GM12873 (cell line): ENCODE data around the gene IGLL5.
A peak's percentile ranks its signal among the peaks of the same experiment; 100 is the strongest.

Experiments
- TF ChIP-seq, protein P1 (sequence below): IDR thresholded peaks from 2 replicates; pipeline ENCODE4 v1.5.1; 2012; ENCODE audit warnings: low read depth, mild to moderate bottlenecking, moderate library complexity, low read length, control low read depth; ENCODE audit not compliant: insufficient read depth; ENCODE audit errors: missing control alignments

The IGLL5 gene

DNA sequence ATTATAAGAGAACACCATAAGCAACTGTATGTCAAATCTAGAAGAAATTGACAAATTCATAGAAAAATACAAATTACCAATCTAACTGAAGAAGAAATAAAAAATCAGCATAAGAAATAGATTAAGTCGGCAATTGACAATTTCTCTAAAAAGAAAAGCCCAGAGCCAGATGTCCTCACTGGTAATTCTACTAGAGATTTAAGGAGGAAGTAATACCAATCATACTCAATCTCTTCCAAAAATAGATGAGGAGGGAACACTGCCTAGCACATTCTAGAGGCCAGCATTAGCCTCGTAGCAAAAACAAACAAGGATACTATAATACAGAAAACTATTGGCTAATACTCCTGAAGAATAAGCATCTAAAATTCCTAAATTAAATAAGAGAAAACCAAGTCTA is 40.4 kb upstream of the IGLL5 start:
- TF ChIP-seq, protein P1, sequence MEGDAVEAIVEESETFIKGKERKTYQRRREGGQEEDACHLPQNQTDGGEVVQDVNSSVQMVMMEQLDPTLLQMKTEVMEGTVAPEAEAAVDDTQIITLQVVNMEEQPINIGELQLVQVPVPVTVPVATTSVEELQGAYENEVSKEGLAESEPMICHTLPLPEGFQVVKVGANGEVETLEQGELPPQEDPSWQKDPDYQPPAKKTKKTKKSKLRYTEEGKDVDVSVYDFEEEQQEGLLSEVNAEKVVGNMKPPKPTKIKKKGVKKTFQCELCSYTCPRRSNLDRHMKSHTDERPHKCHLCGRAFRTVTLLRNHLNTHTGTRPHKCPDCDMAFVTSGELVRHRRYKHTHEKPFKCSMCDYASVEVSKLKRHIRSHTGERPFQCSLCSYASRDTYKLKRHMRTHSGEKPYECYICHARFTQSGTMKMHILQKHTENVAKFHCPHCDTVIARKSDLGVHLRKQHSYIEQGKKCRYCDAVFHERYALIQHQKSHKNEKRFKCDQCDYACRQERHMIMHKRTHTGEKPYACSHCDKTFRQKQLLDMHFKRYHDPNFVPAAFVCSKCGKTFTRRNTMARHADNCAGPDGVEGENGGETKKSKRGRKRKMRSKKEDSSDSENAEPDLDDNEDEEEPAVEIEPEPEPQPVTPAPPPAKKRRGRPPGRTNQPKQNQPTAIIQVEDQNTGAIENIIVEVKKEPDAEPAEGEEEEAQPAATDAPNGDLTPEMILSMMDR: no peak

DNA sequence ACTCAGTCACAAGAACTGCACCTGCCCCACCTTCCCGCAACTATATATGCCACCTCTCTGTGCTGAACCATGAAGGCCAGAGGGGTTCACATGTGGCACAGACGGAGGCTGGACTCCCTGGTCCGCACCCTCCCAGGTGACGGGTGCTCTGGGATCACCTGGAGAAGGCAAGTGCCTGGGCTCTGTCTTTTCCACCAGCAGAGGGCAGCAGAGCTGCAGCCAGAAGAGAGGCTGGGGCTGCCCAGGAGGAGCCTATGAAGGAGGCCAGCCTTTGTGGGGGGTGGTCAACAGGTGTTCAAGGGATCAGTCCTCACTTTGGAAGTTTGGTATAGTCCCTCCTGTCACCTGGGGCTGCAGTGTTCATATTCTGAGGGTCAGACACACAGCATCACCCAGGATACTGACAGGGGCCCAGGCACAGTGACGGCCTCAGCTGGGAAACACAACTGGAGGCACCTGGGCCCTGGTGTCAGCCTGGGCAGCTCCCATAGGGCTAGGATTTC is 39.2 kb upstream of the IGLL5 start:
- TF ChIP-seq, protein P1: peak; percentile 84

DNA sequence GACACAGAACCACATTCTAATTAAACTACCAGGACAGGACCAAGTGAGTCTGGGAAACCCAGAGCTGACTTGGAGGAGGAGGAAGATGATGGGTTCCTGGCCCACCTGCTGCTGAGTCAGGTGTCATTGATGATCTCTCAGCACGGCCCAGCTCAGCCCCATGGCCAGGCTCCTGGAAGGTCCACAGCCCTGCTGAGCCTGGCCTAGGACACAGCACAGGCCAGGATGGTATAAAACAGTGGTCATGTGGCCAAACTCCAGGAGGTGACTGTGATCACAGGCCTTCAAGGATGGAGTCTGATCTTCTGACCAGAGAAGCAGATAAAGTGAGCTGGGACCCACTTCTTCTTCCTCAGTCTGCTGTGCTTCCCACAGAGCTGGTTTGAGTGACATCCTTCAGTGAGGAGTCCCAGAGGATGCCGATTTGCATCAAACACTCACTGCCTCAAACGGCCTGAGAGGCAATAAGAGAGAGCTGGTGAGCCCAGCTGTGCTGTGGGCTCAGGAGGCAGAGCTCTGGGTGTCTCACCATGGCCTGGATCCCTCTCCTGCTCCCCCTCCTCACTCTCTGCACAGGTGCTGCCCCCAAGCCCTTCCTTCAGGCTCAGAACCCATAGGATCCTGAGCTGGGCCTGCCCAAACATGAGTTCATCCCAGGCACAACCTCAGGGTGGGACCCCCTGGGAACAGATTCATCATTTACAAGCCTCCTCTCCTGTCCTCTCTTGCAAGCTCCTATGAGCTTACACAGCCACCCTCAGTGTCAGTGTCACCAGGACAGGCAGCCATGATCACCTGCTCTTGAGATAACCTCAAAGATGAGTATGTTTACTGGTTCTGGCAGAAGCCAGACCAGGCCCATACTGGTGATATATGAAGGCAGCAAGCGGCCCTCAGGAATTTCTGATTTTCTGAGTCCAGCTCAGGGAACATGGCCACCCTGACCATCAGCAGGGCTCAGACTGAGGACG is 37.7 kb upstream of the IGLL5 start:
- TF ChIP-seq, protein P1: no peak

DNA sequence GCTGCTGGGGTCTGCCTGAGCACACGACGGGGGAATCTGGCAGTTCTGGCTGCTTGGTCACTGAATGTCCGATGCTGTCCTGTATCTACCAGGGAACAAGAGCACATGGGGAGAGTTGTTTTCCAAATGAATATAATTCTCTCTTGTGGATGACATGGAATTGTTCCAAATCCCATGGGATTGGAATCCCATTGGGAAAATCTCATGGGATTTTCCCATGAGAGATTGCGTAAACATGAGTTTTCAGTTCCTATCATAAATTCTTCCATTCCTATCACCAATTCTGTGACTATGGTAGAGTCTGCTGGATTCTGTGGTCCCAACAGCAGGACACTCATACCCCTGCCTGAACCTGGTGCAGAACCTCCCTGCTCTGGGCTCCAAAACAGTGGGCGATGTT is 35.6 kb upstream of the IGLL5 start:
- TF ChIP-seq, protein P1: no peak

DNA sequence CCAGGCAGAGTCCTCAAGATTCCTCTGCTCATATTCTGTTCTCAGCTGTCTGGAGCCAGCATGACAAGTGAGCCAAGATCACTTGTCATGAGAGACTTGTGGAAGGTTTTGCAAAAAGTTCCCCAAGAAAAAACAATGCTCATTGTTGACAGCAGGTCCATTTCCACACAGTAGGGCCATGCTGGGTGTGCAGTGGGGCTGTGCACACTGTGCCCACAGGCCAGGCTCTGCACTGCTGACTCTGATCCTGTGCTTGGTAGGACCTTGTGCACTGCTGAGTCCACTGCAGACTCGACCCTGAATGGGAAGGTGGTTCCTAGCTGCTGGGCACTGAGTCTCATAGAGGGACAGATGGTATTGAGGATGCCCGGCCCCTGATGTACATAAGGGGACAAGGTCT is 33.9 kb upstream of the IGLL5 start:
- TF ChIP-seq, protein P1: no peak

DNA sequence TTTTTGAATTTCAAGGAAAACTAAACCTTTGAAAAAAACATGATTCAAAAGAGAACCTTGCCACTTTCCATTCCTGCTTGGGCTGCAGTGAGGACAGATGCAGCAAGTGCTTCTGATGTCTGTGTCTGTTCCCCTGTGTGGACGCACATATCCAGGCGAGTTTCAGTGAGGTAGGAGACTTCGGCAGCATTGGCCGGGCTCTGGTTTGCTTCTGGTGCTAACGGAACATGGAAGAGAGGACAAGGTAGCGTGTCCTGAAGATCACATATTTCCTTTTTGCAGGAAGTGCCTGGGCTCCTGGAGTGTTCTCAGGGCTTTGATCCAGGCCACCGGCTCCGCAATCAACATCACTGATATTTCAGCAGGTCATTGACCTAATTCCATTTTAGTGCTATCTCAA is 33.1 kb upstream of the IGLL5 start:
- TF ChIP-seq, protein P1: no peak

DNA sequence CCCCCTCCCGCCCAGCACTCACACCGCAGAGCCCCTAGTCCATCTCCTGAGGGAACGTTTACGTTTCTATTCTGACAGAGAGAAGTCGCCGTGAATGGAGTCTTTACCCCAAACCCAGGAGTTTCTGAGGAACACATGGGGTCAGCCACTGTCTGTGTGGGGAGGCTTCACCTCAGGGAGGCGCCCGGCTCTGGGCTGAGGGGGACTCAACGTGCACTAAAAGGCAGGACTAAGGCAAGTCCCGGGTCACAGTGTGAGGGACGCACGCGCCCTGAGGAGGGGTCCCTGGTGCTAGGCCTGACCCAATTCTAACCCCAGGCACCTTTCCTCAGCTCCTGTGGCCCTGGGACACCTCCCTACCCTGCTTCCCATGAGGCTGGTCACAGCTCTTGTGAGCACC is 32.5 kb upstream of the IGLL5 start:
- TF ChIP-seq, protein P1: no peak
